Measurements from ENCODE around the gene THAP11. TPM values are rescaled to one million over a fixed set of nuclear protein-coding genes. Genes with fewer than 3 reads are reported as not detected.

Gene THAP11
- total and polyA plus RNA-seq, 2 experiments from 2014 or later, result 23.6 to 37.9 TPM

DNA sequence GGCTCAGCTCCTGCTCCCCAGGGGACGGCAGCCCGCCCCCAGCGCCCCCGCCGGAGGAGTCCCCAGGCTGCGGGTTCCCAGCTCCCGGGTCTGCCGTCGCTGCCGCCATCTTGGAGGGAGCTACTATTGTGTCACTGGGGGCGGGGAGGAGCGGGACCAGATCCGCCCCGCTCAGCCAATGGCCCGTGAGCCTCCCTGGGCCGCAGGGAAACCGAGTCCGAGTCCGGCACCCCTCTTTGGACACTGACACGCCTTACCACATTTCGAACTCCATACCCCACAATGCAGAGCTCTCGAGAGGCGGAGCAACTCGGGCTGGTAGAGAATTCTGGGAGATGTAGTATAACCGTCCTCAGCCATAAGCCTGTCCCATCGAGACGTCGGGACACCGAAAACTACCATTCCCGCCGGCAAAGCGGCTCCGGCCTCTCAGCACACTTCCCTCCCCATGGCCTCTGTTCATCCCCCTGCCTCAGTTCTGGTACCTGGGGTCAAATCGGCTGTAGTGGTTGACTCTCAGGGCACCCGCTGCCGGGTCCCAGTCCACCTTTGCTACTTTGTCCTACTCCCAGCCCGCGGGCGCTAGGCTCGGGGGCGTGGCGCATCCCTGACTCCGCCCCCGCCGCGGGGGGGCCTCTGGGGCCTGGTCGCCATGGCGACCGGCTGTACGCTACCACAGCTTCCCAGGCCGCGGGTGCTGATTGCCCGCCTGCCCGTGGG lies 35.5 kb upstream of the THAP11 start, which contains the start of the genes RANBP10 and TSNAXIP1:
Gene RANBP10 (minus strand): TSS at position 133 of the 720 bp plus-strand sequence. CDS start 24 bp downstream, at position 109.
Gene TSNAXIP1 (plus strand): TSS at position 462 of the 720 bp plus-strand sequence. CDS start 261 bp downstream, outside the sequence.
- in situ Hi-C loops (cut with MboI), result loop anchor here (10.0 kb wide), 1 partner anchor 132 kb away; no protein-coding TSS in a partner anchor
- no peaks in the 10 kb centered on the region for H3K9me2 ChIP-seq (ENCODE audit: insufficient read depth)
- H3K4me3 ChIP-seq, result peak within 1 kb of the TSS; percentile 93
- no peaks in the 10 kb centered on the region for H3K36me3 ChIP-seq (ENCODE audit: low read depth)
- H3K4me2 ChIP-seq (ENCODE audit: unreplicated experiment), result peak within 1 kb of the TSS; percentile 92
- H3K9me3 ChIP-seq (ENCODE audit: low read depth), result no peaks in the 10 kb centered on the region
- 0% methylated on average over 49 to 54 of the region's 54 CpGs for WGBS, 2 experiments (ENCODE audit: low coverage in 1 of 2, low lambda C conversion rate in 2 of 2, missing lambda C conversion rate in 2 of 2)
- DNase-seq, result peak; percentile 100
- H3K27ac ChIP-seq, result peak within 1 kb of the TSS; percentile 35
- no peaks in the 10 kb centered on the region for H4K20me1 ChIP-seq (ENCODE audit: insufficient read depth)
- H3F3A ChIP-seq (ENCODE audit: insufficient read depth), result no peaks in the 10 kb centered on the region
- peaks cover 7% of the 10 kb centered on the region for H3K4me1 ChIP-seq (ENCODE audit: insufficient read depth)
- peak within 1 kb of the TSS; percentile 92 for H3K9ac ChIP-seq
- H3K79me2 ChIP-seq (ENCODE audit: insufficient read depth), result peaks cover 47% of the 10 kb centered on the region
- peak within 1 kb of the TSS; percentile 94 for H2AFZ ChIP-seq
- TF ChIP-seq EZH2phosphoT487 (IDR thresholded peaks at IDR 0.05; ENCODE audit: insufficient read depth, low read depth) (no peak), EZH2 (IDR thresholded peaks at IDR 0.05; ENCODE audit: insufficient read depth, poor library complexity, severe bottlenecking) (no peak)
- H3K27me3 ChIP-seq (replicated peaks; ENCODE audit: insufficient read depth), result no peaks in the 10 kb centered on the region

- 24 to 26% methylated on average over 24 of the region's 24 CpGs for WGBS, 2 experiments (ENCODE audit: low coverage in 1 of 2, low lambda C conversion rate in 2 of 2, missing lambda C conversion rate in 2 of 2)
- in situ Hi-C loops (cut with MboI), result loop anchor here (10.0 kb wide), 1 partner anchor 132 kb away; no protein-coding TSS in a partner anchor
- H3K4me2 ChIP-seq (ENCODE audit: unreplicated experiment), result peak overlapping the region; percentile 49
- no peaks in the 10 kb centered on the region for H4K20me1 ChIP-seq (ENCODE audit: insufficient read depth)
- H3K9me3 ChIP-seq (ENCODE audit: low read depth), result no peaks in the 10 kb centered on the region
- TF ChIP-seq EZH2 (IDR thresholded peaks at IDR 0.05; ENCODE audit: insufficient read depth, poor library complexity, severe bottlenecking) (no peak), EZH2phosphoT487 (IDR thresholded peaks at IDR 0.05; ENCODE audit: insufficient read depth, low read depth) (no peak)
- DNase-seq, result no peak
- peaks cover 7% of the 10 kb centered on the region for H3K4me1 ChIP-seq (ENCODE audit: insufficient read depth)
- H3K27me3 ChIP-seq (replicated peaks; ENCODE audit: insufficient read depth), result no peaks in the 10 kb centered on the region
- H3K9me2 ChIP-seq (ENCODE audit: insufficient read depth), result no peaks in the 10 kb centered on the region
- H3K4me3 ChIP-seq, result peak overlapping the region; percentile 93
- H3K36me3 ChIP-seq (ENCODE audit: low read depth), result no peaks in the 10 kb centered on the region
- H3K27ac ChIP-seq, result peak overlapping the region; percentile 35
- H2AFZ ChIP-seq, result peak overlapping the region; percentile 88
- no peaks in the 10 kb centered on the region for H3F3A ChIP-seq (ENCODE audit: insufficient read depth)
- H3K9ac ChIP-seq, result peak overlapping the region; percentile 69
- peaks cover 40% of the 10 kb centered on the region for H3K79me2 ChIP-seq (ENCODE audit: insufficient read depth)
These were observed 34.9 kb upstream of the THAP11 start for GRCh38 chr16:67807148-67807682.

DNA sequence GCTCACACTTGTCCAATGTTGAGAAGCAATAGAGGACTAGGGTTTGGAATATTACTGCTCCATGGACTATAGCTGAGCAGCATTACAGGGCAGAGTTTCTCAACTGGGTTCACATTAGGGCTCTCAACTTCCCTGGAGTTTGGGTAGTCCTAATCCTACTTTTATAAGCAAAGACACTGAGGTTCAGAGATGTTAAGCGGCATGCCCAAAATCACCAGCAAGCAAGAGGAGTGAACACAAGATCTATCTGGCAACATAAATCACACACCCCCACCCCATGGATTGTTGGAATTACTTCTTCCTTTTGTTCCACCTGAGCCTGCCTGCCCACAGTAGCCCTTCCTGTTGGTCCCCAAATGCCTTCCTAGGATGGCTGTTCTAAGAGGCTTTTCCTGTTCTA lies 30.2 kb upstream of the THAP11 start:
- no peaks in the 10 kb centered on the region for H3K4me1 ChIP-seq (ENCODE audit: insufficient read depth)
- in situ Hi-C loops (cut with MboI), result loop anchor here (10.0 kb wide), 1 partner anchor 113 kb away; no protein-coding TSS in a partner anchor
- no peak overlapping the region for H2AFZ ChIP-seq
- H3K27me3 ChIP-seq (replicated peaks; ENCODE audit: insufficient read depth), result no peaks in the 10 kb centered on the region
- H3K79me2 ChIP-seq (ENCODE audit: insufficient read depth), result no peaks in the 10 kb centered on the region
- no peak overlapping the region for H3K4me3 ChIP-seq
- 100% methylated on average over 1 of the region's 1 CpG for WGBS, 2 experiments (ENCODE audit: low coverage in 1 of 2, low lambda C conversion rate in 2 of 2, missing lambda C conversion rate in 2 of 2)
- no peak for DNase-seq
- no peaks in the 10 kb centered on the region for H3K36me3 ChIP-seq (ENCODE audit: low read depth)
- no peaks in the 10 kb centered on the region for H3K9me3 ChIP-seq (ENCODE audit: low read depth)
- no peak overlapping the region for H3K27ac ChIP-seq
- no peaks in the 10 kb centered on the region for H3F3A ChIP-seq (ENCODE audit: insufficient read depth)
- no peaks in the 10 kb centered on the region for H4K20me1 ChIP-seq (ENCODE audit: insufficient read depth)
- H3K9me2 ChIP-seq (ENCODE audit: insufficient read depth), result no peaks in the 10 kb centered on the region
- no peak overlapping the region for H3K9ac ChIP-seq
- TF ChIP-seq EZH2 (IDR thresholded peaks at IDR 0.05; ENCODE audit: insufficient read depth, poor library complexity, severe bottlenecking), result no peak
- no peak for TF ChIP-seq EZH2phosphoT487 (IDR thresholded peaks at IDR 0.05; ENCODE audit: insufficient read depth, low read depth)
- no peak overlapping the region for H3K4me2 ChIP-seq (ENCODE audit: unreplicated experiment)

DNA sequence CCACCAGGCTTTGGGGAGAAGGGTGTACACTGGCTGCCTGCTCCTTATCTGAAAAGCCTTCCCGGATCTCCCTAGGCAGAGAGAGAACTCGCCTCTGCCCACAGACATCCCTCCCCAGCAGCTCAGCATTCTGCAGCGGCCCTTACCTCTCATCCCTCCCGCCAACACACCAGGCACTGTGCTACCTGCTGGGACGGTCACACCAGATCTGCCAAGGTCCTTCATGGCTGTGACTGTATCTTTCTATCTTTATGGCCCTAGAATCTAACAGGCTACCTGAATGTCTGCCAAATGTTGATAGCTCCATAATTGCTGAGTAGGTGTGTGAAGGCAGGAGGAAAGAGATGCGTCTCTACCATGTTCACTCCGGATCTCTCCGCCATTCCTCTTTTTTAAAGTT lies 27.6 kb upstream of the THAP11 start:
- Histone ChIP-seq H3K4me1 (ENCODE audit: insufficient read depth) (no peaks in the 10 kb centered on the region), H3K9ac (no peak overlapping the region), H3K27ac (no peak overlapping the region), H3K4me2 (ENCODE audit: unreplicated experiment) (no peak overlapping the region), H3K9me3 (ENCODE audit: low read depth) (no peaks in the 10 kb centered on the region), H3K36me3 (ENCODE audit: low read depth) (no peaks in the 10 kb centered on the region), H3F3A (ENCODE audit: insufficient read depth) (no peaks in the 10 kb centered on the region), H3K4me3 (no peak overlapping the region), H4K20me1 (ENCODE audit: insufficient read depth) (no peaks in the 10 kb centered on the region), H3K27me3 (replicated peaks; ENCODE audit: insufficient read depth) (no peaks in the 10 kb centered on the region), H3K79me2 (ENCODE audit: insufficient read depth) (no peaks in the 10 kb centered on the region), H2AFZ (no peak overlapping the region), H3K9me2 (ENCODE audit: insufficient read depth) (no peaks in the 10 kb centered on the region)
- TF ChIP-seq EZH2phosphoT487 (IDR thresholded peaks at IDR 0.05; ENCODE audit: insufficient read depth, low read depth), result no peak
- DNase-seq, result no peak
- in situ Hi-C loops (cut with MboI), result loop anchor here (10.0 kb wide), 1 partner anchor 110 kb away; no protein-coding TSS in a partner anchor
- WGBS, 2 experiments (ENCODE audit: low coverage in 1 of 2, low lambda C conversion rate in 2 of 2, missing lambda C conversion rate in 2 of 2), result 74 to 75% methylated on average over 8 of the region's 8 CpGs

All from GM23248 (cell line).